DND-41 (cell line): ENCODE results near the gene ESYT3.

ENCODE experiments used
- CTCF ChIP-seq: IDR thresholded peaks from 2 replicates; pipeline ENCODE4 v1.5.1; 2012; ENCODE audit warnings: borderline replicate concordance, low read length, moderate library complexity, mild to moderate bottlenecking; ENCODE audit not compliant: poor library complexity, severe bottlenecking; ENCODE audit errors: extremely low read depth
- EZH2 ChIP-seq: IDR thresholded peaks from 3 replicates; pipeline ENCODE4 v1.6.1; 2012; ENCODE audit warnings: borderline replicate concordance, low read depth, mild to moderate bottlenecking, moderate library complexity, low read length, inconsistent platforms; ENCODE audit not compliant: severe bottlenecking

- TF ChIP-seq CTCF: no peak
- no peak for TF ChIP-seq EZH2
Measured at GRCh38 chr3:138449490-138449889, 15.1 kb downstream of the ESYT3 start.
